Astrocyte (in vitro differentiated cells and primary cell): Measurements from ENCODE around the gene ARNT2. TPM values are rescaled to one million over a fixed set of nuclear protein-coding genes. Genes with fewer than 3 reads are reported as not detected.

Experiments
- DNase-seq: peaks from one replicate; pipeline ENCODE4 v3.0.0-alpha.2; 2010; ENCODE audit warnings: low read depth
- FAIRE-seq: peaks from 2 replicates; lab custom pipeline; 2011; peaks lifted over from hg19 to GRCh38; lab: Jason Lieb, UNC
- H2AFZ ChIP-seq: 2 replicates; pipeline ENCODE4 v1.6.0; 2012; ENCODE audit warnings: low read depth, low read length, inconsistent platforms
- H3K27ac ChIP-seq: 2 replicates; pipeline ENCODE4 v1.5.1; 2011; ENCODE audit warnings: low read depth, low read length, inconsistent platforms
- H3K27me3 ChIP-seq: 2 replicates; pipeline ENCODE4 v1.6.0; 2011; ENCODE audit warnings: low read length, inconsistent platforms; ENCODE audit not compliant: insufficient read depth
- H3K36me3 ChIP-seq: 2 replicates; pipeline ENCODE4 v1.5.1; 2011; ENCODE audit warnings: low read length, inconsistent platforms; ENCODE audit not compliant: insufficient read depth
- H3K4me1 ChIP-seq: 2 replicates; pipeline ENCODE4 v1.5.1; 2011; ENCODE audit warnings: low read length, inconsistent platforms; ENCODE audit not compliant: insufficient read depth
- H3K4me2 ChIP-seq: 2 replicates; pipeline ENCODE4 v1.6.0; 2012; ENCODE audit warnings: low read length, inconsistent platforms
- H3K4me3 ChIP-seq: 2 replicates; pipeline ENCODE4 v1.5.1; 2011; ENCODE audit warnings: low read depth, mild to moderate bottlenecking, low read length, inconsistent platforms; ENCODE audit not compliant: insufficient read depth
- H3K79me2 ChIP-seq: 2 replicates; pipeline ENCODE4 v1.6.0; 2012; ENCODE audit warnings: mild to moderate bottlenecking, low read length, inconsistent platforms; ENCODE audit not compliant: insufficient read depth
- H3K9ac ChIP-seq: 2 replicates; pipeline ENCODE4 v1.6.0; 2012; ENCODE audit warnings: mild to moderate bottlenecking, low read length, inconsistent platforms
- H3K9me3 ChIP-seq: 2 replicates; pipeline ENCODE4 v1.5.1; 2012; ENCODE audit warnings: low read depth, mild to moderate bottlenecking, low read length, inconsistent platforms; ENCODE audit not compliant: insufficient read depth
- H4K20me1 ChIP-seq: 2 replicates; pipeline ENCODE4 v1.6.0; 2012; ENCODE audit warnings: low read length, inconsistent platforms; ENCODE audit not compliant: insufficient read depth
- H3K27ac Mint-ChIP-seq: one replicate; pipeline ENCODE4 v1.8.0; 2021; ENCODE audit warnings: mild to moderate bottlenecking, mixed read lengths; ENCODE audit not compliant: unreplicated experiment
- H3K27me3 Mint-ChIP-seq: one replicate; pipeline ENCODE4 v1.8.0; 2021; ENCODE audit warnings: low read depth, mixed read lengths; ENCODE audit not compliant: unreplicated experiment
- H3K36me3 Mint-ChIP-seq: one replicate; pipeline ENCODE4 v1.8.0; 2021; ENCODE audit warnings: low read depth, mixed read lengths; ENCODE audit not compliant: unreplicated experiment
- H3K4me1 Mint-ChIP-seq: one replicate; pipeline ENCODE4 v1.8.0; 2021; ENCODE audit warnings: low read depth, mixed read lengths; ENCODE audit not compliant: unreplicated experiment
- H3K4me3 Mint-ChIP-seq: one replicate; pipeline ENCODE4 v1.8.0; 2021; ENCODE audit warnings: mild to moderate bottlenecking, moderate library complexity, mixed read lengths; ENCODE audit not compliant: unreplicated experiment
- H3K9me3 Mint-ChIP-seq: one replicate; pipeline ENCODE4 v1.8.0; 2021; ENCODE audit warnings: mild to moderate bottlenecking, mixed read lengths; ENCODE audit not compliant: unreplicated experiment
- EZH2 ChIP-seq: IDR thresholded peaks from 2 replicates; pipeline ENCODE4 v1.6.1; 2012; ENCODE audit warnings: mild to moderate bottlenecking, low read length, inconsistent platforms; ENCODE audit not compliant: insufficient read depth
- total RNA-seq: library from RNA; stranded (reverse); gene quantifications from 2 replicates; pipeline ENCODE4 v1.2.1, GENCODE V29; 2021
- TF ChIP-seq, protein P1 (sequence below): IDR thresholded peaks from 2 replicates; pipeline ENCODE4 v1.5.1; 2011; ENCODE audit warnings: low read depth, mild to moderate bottlenecking, inconsistent platforms, low read length, moderate library complexity; ENCODE audit not compliant: insufficient read depth

Gene ARNT2
- total RNA-seq, 1 donor from 2014 or later = 3.5 TPM

DNA sequence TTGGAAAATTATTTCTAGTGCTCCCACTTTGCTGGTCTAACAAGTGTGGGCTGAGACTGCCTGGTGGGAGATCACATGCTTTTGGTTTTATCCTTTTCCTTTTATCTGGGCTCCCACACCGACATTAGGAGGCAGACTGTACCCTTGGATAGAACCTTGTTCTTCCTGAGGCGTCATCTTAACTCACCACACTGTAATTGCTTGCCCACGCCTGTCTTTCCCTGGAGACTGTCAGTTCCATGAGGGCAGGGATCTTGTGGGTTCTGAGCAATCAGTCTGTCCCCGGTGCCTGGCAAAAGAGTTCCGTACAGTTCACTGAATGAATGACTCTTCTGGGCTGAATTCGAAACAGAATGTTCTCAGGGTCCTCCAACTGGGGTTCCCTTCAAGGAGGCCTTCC is 166.4 kb downstream of the ARNT2 start:
- Histone ChIP-seq H2AFZ (no peak overlapping the region), H3K36me3 (no peaks in the 10 kb centered on the region), H4K20me1 (no peaks in the 10 kb centered on the region), H3K27me3 (no peaks in the 10 kb centered on the region), H3K4me2 (no peak overlapping the region), H3K27ac (no peak overlapping the region), H3K9me3 (no peaks in the 10 kb centered on the region), H3K4me3 (no peak overlapping the region), H3K9ac (no peak overlapping the region), H3K79me2 (no peaks in the 10 kb centered on the region), H3K4me1 (peaks cover 22% of the 10 kb centered on the region)
- peaks cover 5% of the 10 kb centered on the region for H3K27me3 Mint-ChIP-seq
- no peak overlapping the region for H3K27ac Mint-ChIP-seq
- TF ChIP-seq, protein P1, sequence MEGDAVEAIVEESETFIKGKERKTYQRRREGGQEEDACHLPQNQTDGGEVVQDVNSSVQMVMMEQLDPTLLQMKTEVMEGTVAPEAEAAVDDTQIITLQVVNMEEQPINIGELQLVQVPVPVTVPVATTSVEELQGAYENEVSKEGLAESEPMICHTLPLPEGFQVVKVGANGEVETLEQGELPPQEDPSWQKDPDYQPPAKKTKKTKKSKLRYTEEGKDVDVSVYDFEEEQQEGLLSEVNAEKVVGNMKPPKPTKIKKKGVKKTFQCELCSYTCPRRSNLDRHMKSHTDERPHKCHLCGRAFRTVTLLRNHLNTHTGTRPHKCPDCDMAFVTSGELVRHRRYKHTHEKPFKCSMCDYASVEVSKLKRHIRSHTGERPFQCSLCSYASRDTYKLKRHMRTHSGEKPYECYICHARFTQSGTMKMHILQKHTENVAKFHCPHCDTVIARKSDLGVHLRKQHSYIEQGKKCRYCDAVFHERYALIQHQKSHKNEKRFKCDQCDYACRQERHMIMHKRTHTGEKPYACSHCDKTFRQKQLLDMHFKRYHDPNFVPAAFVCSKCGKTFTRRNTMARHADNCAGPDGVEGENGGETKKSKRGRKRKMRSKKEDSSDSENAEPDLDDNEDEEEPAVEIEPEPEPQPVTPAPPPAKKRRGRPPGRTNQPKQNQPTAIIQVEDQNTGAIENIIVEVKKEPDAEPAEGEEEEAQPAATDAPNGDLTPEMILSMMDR = no peak
- TF ChIP-seq EZH2 = no peak
- no peak for FAIRE-seq
- no peak for DNase-seq
- peaks cover 3% of the 10 kb centered on the region for H3K36me3 Mint-ChIP-seq
- no peaks in the 10 kb centered on the region for H3K9me3 Mint-ChIP-seq
- H3K4me1 Mint-ChIP-seq = peaks cover 13% of the 10 kb centered on the region
- no peak overlapping the region for H3K4me3 Mint-ChIP-seq

DNA sequence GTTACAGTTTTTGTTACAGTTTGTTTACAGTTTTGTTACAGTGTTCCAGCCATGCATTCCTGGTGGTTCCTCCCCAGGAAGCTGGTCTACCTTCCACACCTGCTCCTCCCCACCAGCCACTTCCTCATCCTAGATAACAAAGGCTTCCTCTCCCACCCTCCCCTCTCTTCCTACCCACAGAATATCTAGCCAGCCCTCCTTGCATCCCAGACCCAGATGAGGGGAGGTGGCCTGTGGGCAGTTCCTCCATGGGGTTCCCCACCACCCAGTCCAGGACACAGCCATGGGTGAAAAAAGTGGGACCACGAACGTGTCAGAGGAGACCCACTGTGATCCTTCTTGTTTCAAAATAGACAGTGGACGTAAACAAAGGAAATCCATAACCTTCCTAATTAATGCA is 168.2 kb downstream of the ARNT2 start:
- Histone ChIP-seq H4K20me1 (no peaks in the 10 kb centered on the region), H3K79me2 (no peaks in the 10 kb centered on the region), H3K4me2 (no peak overlapping the region), H3K27me3 (no peaks in the 10 kb centered on the region), H2AFZ (no peak overlapping the region), H3K4me1 (peaks cover 21% of the 10 kb centered on the region), H3K27ac (no peak overlapping the region), H3K4me3 (no peak overlapping the region), H3K9me3 (no peaks in the 10 kb centered on the region), H3K9ac (no peak overlapping the region), H3K36me3 (no peaks in the 10 kb centered on the region)
- FAIRE-seq = no peak
- TF ChIP-seq, protein P1 = no peak
- TF ChIP-seq EZH2 = no peak
- no peak overlapping the region for H3K27ac Mint-ChIP-seq
- H3K9me3 Mint-ChIP-seq = no peaks in the 10 kb centered on the region
- H3K36me3 Mint-ChIP-seq = no peaks in the 10 kb centered on the region
- peaks cover 5% of the 10 kb centered on the region for H3K27me3 Mint-ChIP-seq
- H3K4me3 Mint-ChIP-seq = no peak overlapping the region
- peaks cover 13% of the 10 kb centered on the region for H3K4me1 Mint-ChIP-seq
- no peak for DNase-seq

DNA sequence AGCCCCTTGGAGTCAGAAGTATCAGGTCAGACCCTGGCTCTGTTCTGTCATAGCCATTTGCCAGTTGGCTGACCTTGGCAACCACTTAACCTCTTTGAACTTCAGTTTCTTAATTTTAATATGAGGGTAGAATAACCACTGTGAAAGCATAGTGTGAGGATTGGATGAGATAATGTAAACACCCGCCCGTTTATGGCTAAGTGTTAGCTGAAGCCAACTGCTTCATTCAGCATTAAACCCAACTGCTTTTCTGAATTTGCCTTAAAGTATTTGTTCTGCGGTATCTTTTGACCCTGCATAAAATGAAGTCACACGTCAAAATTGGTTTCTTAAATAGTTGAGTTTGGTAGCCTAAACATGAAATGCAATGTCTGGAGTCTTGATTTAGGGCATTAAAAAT is 169.4 kb downstream of the ARNT2 start:
- Histone ChIP-seq H3K4me1 (peaks cover 8% of the 10 kb centered on the region), H3K36me3 (no peaks in the 10 kb centered on the region), H3K9ac (no peak overlapping the region), H3K9me3 (no peaks in the 10 kb centered on the region), H4K20me1 (no peaks in the 10 kb centered on the region), H2AFZ (no peak overlapping the region), H3K27ac (no peak overlapping the region), H3K4me3 (no peak overlapping the region), H3K79me2 (no peaks in the 10 kb centered on the region), H3K27me3 (no peaks in the 10 kb centered on the region), H3K4me2 (no peak overlapping the region)
- peaks cover 8% of the 10 kb centered on the region for H3K27me3 Mint-ChIP-seq
- FAIRE-seq = no peak
- H3K4me1 Mint-ChIP-seq = peaks cover 5% of the 10 kb centered on the region
- TF ChIP-seq, protein P1 = no peak
- no peak for TF ChIP-seq EZH2
- DNase-seq = no peak
- no peaks in the 10 kb centered on the region for H3K9me3 Mint-ChIP-seq
- no peak overlapping the region for H3K4me3 Mint-ChIP-seq
- H3K36me3 Mint-ChIP-seq = peaks cover 1% of the 10 kb centered on the region
- H3K27ac Mint-ChIP-seq = no peak overlapping the region
